OCI-LY7 (cell line): ENCODE measurements around the gene CENPP. TPM values are rescaled to one million over a fixed set of nuclear protein-coding genes. Genes with fewer than 3 reads are reported as not detected.

Experiments
- BruUV-seq: library from RNA; stranded (reverse); fragments of 400-500 nt; replicated peaks from 2 replicates; lab custom pipeline; 2021; lab: Mats Ljungman, UMichigan
- CTCF ChIA-PET: fragments of 300-600 bp; sonication (Branson Sonifier 250); formaldehyde crosslinking; loops from one replicate; lab custom pipeline; 2022; ENCODE audit warnings: antibody characterized with exemption; ENCODE audit not compliant: unreplicated experiment; lab: Charles Lee
- POLR2A ChIA-PET: fragments of 300-600 bp; sonication (Branson Sonifier 250); formaldehyde crosslinking; loops from one replicate; lab custom pipeline; 2022; ENCODE audit warnings: antibody characterized with exemption; lab: Charles Lee
- DNase-seq: peaks from one replicate; pipeline ENCODE4 v3.0.0-alpha.2; 2015; ENCODE audit warnings: low spot score
- H2AFZ ChIP-seq: fragments of 200-600 bp; sonication (generic), shearing (Covaris generic); 2 replicates; pipeline ENCODE4 v1.6.1; 2014; ENCODE audit warnings: mild to moderate bottlenecking, antibody characterized with exemption, low read length, moderate library complexity
- H3K27ac ChIP-seq: fragments of 200-600 bp; sonication (generic); 2 replicates; pipeline ENCODE4 v1.5.1; 2014; ENCODE audit warnings: mixed run types, low read depth, mild to moderate bottlenecking, moderate library complexity, low read length, inconsistent platforms; ENCODE audit not compliant: poor library complexity, severe bottlenecking
- H3K36me3 ChIP-seq: fragments of 200-600 bp; sonication (generic); 2 replicates; pipeline ENCODE4 v1.6.1; 2014; ENCODE audit warnings: mild to moderate bottlenecking, antibody characterized with exemption, low read length, moderate library complexity, mixed read lengths; ENCODE audit not compliant: insufficient read depth
- H3K4me1 ChIP-seq: fragments of 200-600 bp; sonication (generic); 2 replicates; pipeline ENCODE4 v1.5.1; 2014; ENCODE audit warnings: mild to moderate bottlenecking, low read length; ENCODE audit not compliant: insufficient read depth, poor library complexity, severe bottlenecking
- H3K4me2 ChIP-seq: fragments of 200-600 bp; sonication (generic); 2 replicates; pipeline ENCODE4 v1.6.1; 2014; ENCODE audit warnings: mild to moderate bottlenecking, low read length
- H3K4me3 ChIP-seq: fragments of 200-600 bp; sonication (generic); 2 replicates; pipeline ENCODE4 v1.5.1; 2014; ENCODE audit warnings: mild to moderate bottlenecking, low read depth, low read length; ENCODE audit not compliant: poor library complexity, severe bottlenecking
- H3K79me2 ChIP-seq: fragments of 200-600 bp; sonication (generic); 2 replicates; pipeline ENCODE4 v1.6.1; 2016; ENCODE audit warnings: low read depth, mild to moderate bottlenecking, low read length, moderate library complexity, mixed read lengths; ENCODE audit not compliant: insufficient read depth
- H3K9me2 ChIP-seq: fragments of 200-600 bp; sonication (generic); 2 replicates; pipeline ENCODE4 v1.6.1; 2016; ENCODE audit warnings: mild to moderate bottlenecking, low read length, mixed read lengths; ENCODE audit not compliant: insufficient read depth
- H3K9me3 ChIP-seq: fragments of 200-600 bp; sonication (generic); 2 replicates; pipeline ENCODE4 v1.6.1; 2014; ENCODE audit warnings: mild to moderate bottlenecking, mixed run types, low read length, mixed read lengths
- H4K20me1 ChIP-seq: fragments of 200-600 bp; sonication (generic); 2 replicates; pipeline ENCODE4 v1.6.1; 2014; ENCODE audit warnings: mild to moderate bottlenecking, antibody characterized with exemption, low read length, moderate library complexity, mixed read lengths; ENCODE audit not compliant: insufficient read depth
- EZH2phosphoT487 ChIP-seq: fragments of 200-600 bp; sonication (generic); IDR thresholded peaks from 2 replicates; pipeline ENCODE4 v1.6.1; 2018; ENCODE audit warnings: low read depth, borderline replicate concordance, mild to moderate bottlenecking, mixed run types, antibody characterized with exemption, low read length, moderate library complexity, mixed read lengths
- intact Hi-C: fragments of 100-400 bp; cut with micrococcal nuclease; formaldehyde crosslinking; loops from one replicate; pipeline ENCODE4 v1.10.0; 2022; ENCODE audit not compliant: unreplicated experiment
- total RNA-seq, 2 experiments: library from RNA; depleted of rRNA in 1 of 2; stranded (reverse); fragments of >200 nt in 1 of 2; shearing (Covaris generic) in 1 of 2; gene quantifications; 2 replicates each; pipeline ENCODE4 v1.2.3, GENCODE V29; 2014 to 2022
- TF ChIP-seq, protein P1 (sequence below): fragments of 200-600 bp; sonication (generic); conservative IDR thresholded peaks from 2 replicates; pipeline ENCODE4 v1.5.1; 2014; ENCODE audit warnings: mild to moderate bottlenecking, antibody characterized with exemption, low read length, moderate library complexity, mixed read lengths

Gene CENPP
- total RNA-seq, 2 experiments from 2014 or later, result 25.4 to 30.9 TPM

DNA sequence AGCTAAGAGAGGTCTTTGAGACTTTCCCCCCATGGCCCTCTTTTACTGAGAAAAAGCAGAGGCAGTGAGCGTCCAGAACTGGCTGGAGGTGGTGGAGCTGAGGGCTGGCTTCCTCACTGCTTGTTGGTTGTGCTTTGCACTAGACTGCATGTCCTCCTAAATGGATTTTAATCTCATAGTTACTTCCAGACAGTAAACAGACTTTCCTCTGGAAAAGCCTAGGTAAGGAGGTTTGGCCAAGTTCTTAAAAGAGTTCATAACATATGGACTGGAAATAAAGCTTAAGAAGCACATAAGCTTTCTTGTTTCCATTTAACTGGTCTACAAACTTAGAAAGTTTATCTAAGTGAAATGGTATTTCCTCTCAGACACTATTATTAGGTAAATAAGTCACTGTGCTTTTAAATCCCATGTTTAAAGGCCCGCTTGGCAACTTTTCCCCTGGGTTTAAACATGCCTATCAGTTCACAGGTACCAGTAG is 154.6 kb downstream of the CENPP start:
- Histone ChIP-seq H3K9me3 (no peaks in the 10 kb centered on the region), H3K36me3 (no peaks in the 10 kb centered on the region), H3K79me2 (no peaks in the 10 kb centered on the region), H3K9me2 (no peaks in the 10 kb centered on the region), H3K4me1 (no peaks in the 10 kb centered on the region), H3K4me2 (no peak overlapping the region), H2AFZ (no peak overlapping the region), H3K4me3 (no peak overlapping the region), H4K20me1 (no peaks in the 10 kb centered on the region), H3K27ac (no peak overlapping the region)
- intact Hi-C loops, result no loop called here
- no peak for DNase-seq
- no TSS peak for BruUV-seq
- CTCF ChIA-PET, result no interaction called here
- POLR2A ChIA-PET, result no interaction called here
- TF ChIP-seq EZH2phosphoT487, result no peak

DNA sequence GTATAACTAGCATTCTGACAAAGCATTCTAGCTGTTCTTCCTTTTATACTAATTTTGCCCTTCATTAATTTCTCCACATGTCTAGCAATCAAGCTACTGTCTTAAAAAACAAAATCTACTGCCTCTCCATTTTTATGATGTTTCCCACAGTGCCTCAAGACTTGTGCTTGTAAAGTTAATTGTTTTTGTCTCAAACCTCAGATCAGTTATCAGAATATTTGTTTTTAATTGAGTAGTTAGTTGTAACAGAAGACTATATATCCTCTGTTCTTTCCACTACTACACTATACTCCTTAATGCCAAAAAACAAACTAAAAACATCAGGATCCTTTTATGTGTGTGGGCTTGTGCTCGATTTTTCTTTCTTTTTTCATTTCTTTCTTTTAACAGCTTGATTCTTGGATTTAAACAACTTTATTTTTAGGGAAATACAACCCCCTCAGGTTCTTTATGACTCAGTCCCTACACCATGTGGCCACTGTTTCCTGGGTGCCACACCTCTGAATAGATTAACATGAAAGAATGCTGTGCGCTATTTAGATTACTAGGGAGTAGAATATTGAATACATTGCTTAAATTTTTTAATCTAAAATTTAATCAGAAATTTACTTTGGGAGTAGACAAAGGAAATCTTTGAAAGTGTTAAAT is 155.4 kb downstream of the CENPP start:
- no TSS peak for BruUV-seq
- Histone ChIP-seq H3K4me2 (no peak overlapping the region), H3K9me3 (no peaks in the 10 kb centered on the region), H3K79me2 (no peaks in the 10 kb centered on the region), H2AFZ (no peak overlapping the region), H3K27ac (no peak overlapping the region), H3K36me3 (no peaks in the 10 kb centered on the region), H3K4me1 (no peaks in the 10 kb centered on the region), H4K20me1 (no peaks in the 10 kb centered on the region), H3K9me2 (no peaks in the 10 kb centered on the region), H3K4me3 (no peak overlapping the region)
- DNase-seq, result no peak
- TF ChIP-seq, protein P1, sequence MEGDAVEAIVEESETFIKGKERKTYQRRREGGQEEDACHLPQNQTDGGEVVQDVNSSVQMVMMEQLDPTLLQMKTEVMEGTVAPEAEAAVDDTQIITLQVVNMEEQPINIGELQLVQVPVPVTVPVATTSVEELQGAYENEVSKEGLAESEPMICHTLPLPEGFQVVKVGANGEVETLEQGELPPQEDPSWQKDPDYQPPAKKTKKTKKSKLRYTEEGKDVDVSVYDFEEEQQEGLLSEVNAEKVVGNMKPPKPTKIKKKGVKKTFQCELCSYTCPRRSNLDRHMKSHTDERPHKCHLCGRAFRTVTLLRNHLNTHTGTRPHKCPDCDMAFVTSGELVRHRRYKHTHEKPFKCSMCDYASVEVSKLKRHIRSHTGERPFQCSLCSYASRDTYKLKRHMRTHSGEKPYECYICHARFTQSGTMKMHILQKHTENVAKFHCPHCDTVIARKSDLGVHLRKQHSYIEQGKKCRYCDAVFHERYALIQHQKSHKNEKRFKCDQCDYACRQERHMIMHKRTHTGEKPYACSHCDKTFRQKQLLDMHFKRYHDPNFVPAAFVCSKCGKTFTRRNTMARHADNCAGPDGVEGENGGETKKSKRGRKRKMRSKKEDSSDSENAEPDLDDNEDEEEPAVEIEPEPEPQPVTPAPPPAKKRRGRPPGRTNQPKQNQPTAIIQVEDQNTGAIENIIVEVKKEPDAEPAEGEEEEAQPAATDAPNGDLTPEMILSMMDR, result no peak
- no peak for TF ChIP-seq EZH2phosphoT487
- CTCF ChIA-PET, result no interaction called here
- POLR2A ChIA-PET, result no interaction called here
- intact Hi-C loops, result no loop called here

DNA sequence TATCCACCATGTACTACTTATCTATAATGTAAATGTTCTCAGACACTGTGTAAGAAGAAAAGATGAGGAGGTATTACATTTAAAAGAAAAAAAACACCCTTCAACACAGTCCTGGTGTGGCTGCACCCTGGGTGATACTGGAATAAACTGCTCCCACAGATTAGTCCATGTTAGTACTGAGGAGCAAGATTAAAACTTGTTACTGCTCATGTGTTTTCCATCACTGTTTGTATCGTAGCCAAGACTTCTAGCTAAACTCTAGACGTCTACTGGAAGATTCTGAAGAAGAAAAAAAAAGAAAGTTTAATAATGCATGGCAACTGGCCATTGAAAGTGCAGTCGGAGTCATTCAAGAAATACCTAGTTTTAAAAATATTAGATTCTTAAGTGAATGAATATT is 156.6 kb downstream of the CENPP start, which contains the start of gene ASPN:
TSS of gene ASPN (minus strand) at position 178 of the 400 bp plus-strand sequence.
- H3K4me2 ChIP-seq, result no peak within 1 kb of the TSS
- POLR2A ChIA-PET, result interaction anchor here (0.6 kb wide), 1 partner anchor 1748 kb away, joined by 3 read pairs; no protein-coding TSS in a partner anchor

More for the DNA sequence above, 156.6 kb downstream of the CENPP start, which contains the start of gene ASPN:
- Histone ChIP-seq H2AFZ (no peak within 1 kb of the TSS), H3K36me3 (no peaks in the 10 kb centered on the region), H3K4me1 (no peaks in the 10 kb centered on the region), H3K79me2 (no peaks in the 10 kb centered on the region), H3K9me3 (no peaks in the 10 kb centered on the region), H3K27ac (no peak within 1 kb of the TSS), H3K4me3 (no peak within 1 kb of the TSS), H3K9me2 (no peaks in the 10 kb centered on the region), H4K20me1 (no peaks in the 10 kb centered on the region)
- TF ChIP-seq EZH2phosphoT487, result no peak
- BruUV-seq, result no TSS peak
- intact Hi-C loops, result no loop called here
- CTCF ChIA-PET, result no interaction called here
- DNase-seq, result no peak
